OCI-LY3 (cell line): Measurements from ENCODE around the gene CAPZB.

Experiments used
- EZH2phosphoT487 ChIP-seq: fragments of 200-600 bp; shearing (Covaris generic); IDR thresholded peaks from 2 replicates; pipeline ENCODE4 v1.6.1; 2018; ENCODE audit warnings: antibody characterized with exemption, mixed run types, low read depth
- TF ChIP-seq, protein P1 (sequence below): fragments of 200-600, 300-600 bp; sonication (generic); IDR thresholded peaks from 2 replicates; pipeline ENCODE4 v1.5.1; 2014; ENCODE audit warnings: antibody characterized with exemption, low read length, low read depth

DNA sequence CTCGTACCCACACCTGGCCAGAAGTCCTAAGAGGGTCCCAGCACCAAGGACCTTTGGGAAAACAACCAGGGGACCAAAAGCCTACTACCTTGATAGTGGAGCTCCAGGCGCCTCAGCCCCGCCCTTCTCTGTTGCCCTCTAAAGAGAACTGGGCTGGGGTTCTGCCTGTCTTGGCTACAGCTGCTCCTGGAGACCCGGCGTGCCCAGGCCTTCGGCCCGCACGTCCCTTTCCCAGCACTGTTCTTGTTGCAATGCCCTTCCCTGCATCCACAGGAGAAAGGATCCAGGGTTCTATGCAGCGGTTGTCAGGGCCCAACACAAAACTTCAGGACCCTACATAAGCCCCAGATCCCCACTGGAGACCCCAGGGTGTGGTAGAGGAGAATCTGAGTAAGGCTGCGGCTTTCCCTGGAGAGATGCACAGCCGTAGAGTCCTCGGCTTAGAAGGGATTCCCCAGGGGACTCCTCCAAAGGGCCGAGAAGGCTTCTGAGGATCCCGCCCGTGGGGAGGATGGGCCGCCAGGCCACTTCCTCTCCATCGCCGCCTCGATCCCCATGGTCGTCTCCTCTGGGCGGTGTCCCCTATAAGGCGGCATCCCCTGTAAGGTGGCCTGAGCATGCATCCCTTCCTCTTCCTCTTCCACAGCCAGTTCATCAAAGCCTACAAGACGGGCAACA, 161.2 kb downstream of the CAPZB start:
- TF ChIP-seq, protein P1, sequence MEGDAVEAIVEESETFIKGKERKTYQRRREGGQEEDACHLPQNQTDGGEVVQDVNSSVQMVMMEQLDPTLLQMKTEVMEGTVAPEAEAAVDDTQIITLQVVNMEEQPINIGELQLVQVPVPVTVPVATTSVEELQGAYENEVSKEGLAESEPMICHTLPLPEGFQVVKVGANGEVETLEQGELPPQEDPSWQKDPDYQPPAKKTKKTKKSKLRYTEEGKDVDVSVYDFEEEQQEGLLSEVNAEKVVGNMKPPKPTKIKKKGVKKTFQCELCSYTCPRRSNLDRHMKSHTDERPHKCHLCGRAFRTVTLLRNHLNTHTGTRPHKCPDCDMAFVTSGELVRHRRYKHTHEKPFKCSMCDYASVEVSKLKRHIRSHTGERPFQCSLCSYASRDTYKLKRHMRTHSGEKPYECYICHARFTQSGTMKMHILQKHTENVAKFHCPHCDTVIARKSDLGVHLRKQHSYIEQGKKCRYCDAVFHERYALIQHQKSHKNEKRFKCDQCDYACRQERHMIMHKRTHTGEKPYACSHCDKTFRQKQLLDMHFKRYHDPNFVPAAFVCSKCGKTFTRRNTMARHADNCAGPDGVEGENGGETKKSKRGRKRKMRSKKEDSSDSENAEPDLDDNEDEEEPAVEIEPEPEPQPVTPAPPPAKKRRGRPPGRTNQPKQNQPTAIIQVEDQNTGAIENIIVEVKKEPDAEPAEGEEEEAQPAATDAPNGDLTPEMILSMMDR, result no peak
- no peak for TF ChIP-seq EZH2phosphoT487
